SK-N-MC (cell line): ENCODE measurements around the gene LLGL1.

Experiments
- EZH2 ChIP-seq: fragments of 200-600 bp; sonication (generic); IDR thresholded peaks from one replicate; pipeline ENCODE4 v1.6.1; 2017; ENCODE audit warnings: antibody characterized with exemption
- FOXP2 ChIP-seq: optimal IDR thresholded peaks from 2 replicates; pipeline ENCODE3; 2011; ENCODE audit warnings: mild to moderate bottlenecking, moderate library complexity; ENCODE audit not compliant: insufficient read depth; ENCODE audit errors: extremely low read length, control extremely low read depth
- POLR2AphosphoS5 ChIP-seq: IDR thresholded peaks from 2 replicates; pipeline ENCODE4 v1.6.1; 2012; ENCODE audit warnings: mild to moderate bottlenecking, low read depth, low read length, borderline replicate concordance

- TF ChIP-seq FOXP2 (no peak), POLR2AphosphoS5 (no peak), EZH2 (no peak)
Measured at GRCh38 chr17:18240449-18240848, 15.0 kb downstream of the LLGL1 start.
